ENCODE measurements around the gene PLS3. TPM values are rescaled to one million over a fixed set of nuclear protein-coding genes. Genes with fewer than 3 reads are reported as not detected.
A peak's percentile ranks its signal among the peaks of the same experiment; 100 is the strongest.

PLS3 gene
- total RNA-seq, 3 donors from 2014 or later, result 64.6 to 79.5 (median 69.4) TPM

DNA sequence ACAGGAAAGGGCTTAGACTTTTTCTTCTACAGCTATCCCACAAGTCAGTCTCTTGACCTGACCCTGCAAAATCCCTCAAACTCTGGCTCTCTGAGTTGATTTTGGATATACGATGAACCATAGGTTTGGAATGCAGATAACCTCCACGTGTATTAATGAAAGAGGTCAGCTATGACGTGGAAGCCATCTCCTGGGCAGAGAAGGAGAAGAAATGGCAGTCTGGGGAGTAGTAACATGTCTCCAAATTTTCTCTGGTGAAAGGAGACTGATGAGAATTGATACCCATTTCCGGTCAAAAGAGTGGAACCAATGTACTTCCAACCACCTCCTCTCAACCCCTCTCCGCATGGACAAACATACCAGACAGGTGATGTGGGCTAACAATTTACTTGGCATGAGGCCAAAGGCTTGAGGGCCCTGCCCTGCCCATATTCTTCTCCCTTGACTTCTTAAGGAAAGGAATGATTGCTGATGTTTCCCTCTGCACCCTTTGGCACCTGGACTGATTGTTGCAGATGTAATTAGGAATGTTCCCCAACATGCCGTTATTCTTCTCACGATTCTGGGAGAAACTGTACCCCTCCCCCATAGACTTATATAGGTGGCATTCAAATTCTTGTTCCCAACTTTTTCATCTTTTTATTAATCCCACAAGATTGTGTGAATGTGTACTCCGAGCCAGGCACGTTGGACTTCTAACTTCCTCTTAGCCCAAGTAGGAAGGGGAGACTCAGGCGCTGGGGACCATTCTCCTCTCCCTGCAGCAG, 580 bp upstream of the PLS3 start:
- peak overlapping the region; percentile 87 to 94 for H3K27ac ChIP-seq
- intact Hi-C loops (cut with DNase I; ENCODE audit: low total_unique reads), result no loop called here
- peaks cover 0 to 80% of the 10 kb centered on the region in 2 donors for H3K27me3 ChIP-seq
- peak in 1 of 2 donors; percentile 59 for DNase-seq (ENCODE audit: low spot score in 2 of 2)
- no peaks in the 10 kb centered on the region for H3K9me3 ChIP-seq
- H3K36me3 ChIP-seq, result no peaks in the 10 kb centered on the region
- H3K4me3 ChIP-seq, result peak overlapping the region; percentile 56 to 75 (median 64)
- TF ChIP-seq POLR2AphosphoS5 (IDR thresholded peaks at IDR 0.05) (peak in 1 of 3 donors; percentile 18), POLR2A (IDR thresholded peaks at IDR 0.05) (no peak)
- no peaks in the 10 kb centered on the region for H3K4me1 ChIP-seq

DNA sequence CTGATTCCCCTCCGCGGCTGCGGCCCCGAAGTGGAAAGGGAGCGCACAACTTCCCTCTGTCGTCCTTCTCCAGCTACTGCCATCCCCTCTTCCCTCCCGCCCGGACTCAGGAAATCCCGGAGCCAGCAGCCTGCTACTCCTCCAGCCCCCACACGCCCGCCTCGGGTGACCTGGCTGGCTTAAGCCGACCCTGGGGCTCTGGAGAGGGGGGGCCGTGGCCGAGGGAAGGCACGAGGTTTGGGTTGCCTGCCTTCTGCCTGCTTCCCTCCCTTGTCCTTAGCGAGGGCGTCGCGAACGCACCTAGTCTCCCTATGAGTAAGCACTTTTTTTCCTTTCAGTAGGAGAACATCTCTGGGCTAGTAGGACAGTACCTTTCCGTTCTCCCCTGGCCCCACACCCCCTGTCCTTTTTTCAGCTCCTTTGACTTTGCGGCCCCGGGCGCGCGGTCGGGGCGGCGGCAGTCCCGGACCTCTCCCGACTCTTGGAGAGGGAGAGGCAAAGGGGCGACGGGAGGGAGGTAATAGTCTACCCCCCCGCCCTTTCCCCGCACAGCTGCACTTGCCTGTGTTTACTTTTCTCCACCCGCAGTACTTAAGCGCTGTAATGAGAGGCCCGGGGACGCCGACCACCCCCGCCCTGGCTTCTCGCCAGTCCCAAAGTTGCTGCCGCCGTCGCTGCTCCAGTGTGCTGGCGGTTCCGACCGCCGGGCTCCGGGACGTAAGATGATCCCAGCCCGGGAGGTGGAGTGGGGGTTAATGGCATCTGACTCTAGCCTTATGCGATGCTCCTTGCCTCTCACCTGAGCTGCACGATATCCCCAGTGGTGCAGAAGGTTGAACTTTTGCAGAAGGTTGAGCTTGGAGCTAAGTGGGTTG, 868 bp downstream of the PLS3 start:
- Histone ChIP-seq H3K4me3 (peak overlapping the region; percentile 56 to 75 (median 64)), H3K36me3 (no peaks in the 10 kb centered on the region), H3K27ac (peak overlapping the region; percentile 87 to 94), H3K4me1 (no peaks in the 10 kb centered on the region), H3K27me3 (peaks cover 0 to 68% of the 10 kb centered on the region in 2 donors), H3K9me3 (no peaks in the 10 kb centered on the region)
- intact Hi-C loops (cut with DNase I; ENCODE audit: low total_unique reads), result no loop called here
- DNase-seq (ENCODE audit: low spot score in 2 of 2), result peak in 1 of 2 donors; percentile 39
- TF ChIP-seq, protein P1, sequence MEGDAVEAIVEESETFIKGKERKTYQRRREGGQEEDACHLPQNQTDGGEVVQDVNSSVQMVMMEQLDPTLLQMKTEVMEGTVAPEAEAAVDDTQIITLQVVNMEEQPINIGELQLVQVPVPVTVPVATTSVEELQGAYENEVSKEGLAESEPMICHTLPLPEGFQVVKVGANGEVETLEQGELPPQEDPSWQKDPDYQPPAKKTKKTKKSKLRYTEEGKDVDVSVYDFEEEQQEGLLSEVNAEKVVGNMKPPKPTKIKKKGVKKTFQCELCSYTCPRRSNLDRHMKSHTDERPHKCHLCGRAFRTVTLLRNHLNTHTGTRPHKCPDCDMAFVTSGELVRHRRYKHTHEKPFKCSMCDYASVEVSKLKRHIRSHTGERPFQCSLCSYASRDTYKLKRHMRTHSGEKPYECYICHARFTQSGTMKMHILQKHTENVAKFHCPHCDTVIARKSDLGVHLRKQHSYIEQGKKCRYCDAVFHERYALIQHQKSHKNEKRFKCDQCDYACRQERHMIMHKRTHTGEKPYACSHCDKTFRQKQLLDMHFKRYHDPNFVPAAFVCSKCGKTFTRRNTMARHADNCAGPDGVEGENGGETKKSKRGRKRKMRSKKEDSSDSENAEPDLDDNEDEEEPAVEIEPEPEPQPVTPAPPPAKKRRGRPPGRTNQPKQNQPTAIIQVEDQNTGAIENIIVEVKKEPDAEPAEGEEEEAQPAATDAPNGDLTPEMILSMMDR (IDR thresholded peaks at IDR 0.05), result no peak
- peak in 1 of 3 donors; percentile 21 for TF ChIP-seq POLR2AphosphoS5 (IDR thresholded peaks at IDR 0.05)

DNA sequence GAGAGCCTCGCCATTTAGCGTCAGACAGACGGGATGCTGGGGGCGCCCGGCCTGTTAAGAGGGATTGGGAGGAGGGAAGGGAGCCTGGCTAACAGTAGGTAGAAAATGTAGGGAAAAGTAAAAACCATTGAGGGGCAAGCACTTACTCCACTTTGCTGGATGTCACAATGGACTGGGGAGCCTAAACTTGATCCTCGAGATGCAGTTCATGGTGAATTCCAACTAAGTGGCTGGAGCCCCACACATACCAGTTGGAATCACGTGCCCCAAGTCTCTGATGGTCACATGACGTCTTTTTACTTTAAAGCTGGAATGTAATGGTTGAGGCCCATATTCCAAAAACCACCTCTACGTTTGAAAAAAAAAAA, 1.5 kb downstream of the PLS3 start:
- TF ChIP-seq POLR2AphosphoS5 (IDR thresholded peaks at IDR 0.05) (no peak), POLR2A (IDR thresholded peaks at IDR 0.05) (no peak)
- TF ChIP-seq, protein P1 (IDR thresholded peaks at IDR 0.05), result no peak
- intact Hi-C loops (cut with DNase I; ENCODE audit: low total_unique reads), result no loop called here
- H3K27me3 ChIP-seq, result peaks cover 0 to 66% of the 10 kb centered on the region in 2 donors
- H3K4me3 ChIP-seq, result peak overlapping the region; percentile 56 to 75 (median 64)
- H3K36me3 ChIP-seq, result no peaks in the 10 kb centered on the region
- no peaks in the 10 kb centered on the region for H3K9me3 ChIP-seq
- no peaks in the 10 kb centered on the region for H3K4me1 ChIP-seq
- peak overlapping the region; percentile 87 to 94 for H3K27ac ChIP-seq
- no peak for DNase-seq (ENCODE audit: low spot score in 2 of 2)

DNA sequence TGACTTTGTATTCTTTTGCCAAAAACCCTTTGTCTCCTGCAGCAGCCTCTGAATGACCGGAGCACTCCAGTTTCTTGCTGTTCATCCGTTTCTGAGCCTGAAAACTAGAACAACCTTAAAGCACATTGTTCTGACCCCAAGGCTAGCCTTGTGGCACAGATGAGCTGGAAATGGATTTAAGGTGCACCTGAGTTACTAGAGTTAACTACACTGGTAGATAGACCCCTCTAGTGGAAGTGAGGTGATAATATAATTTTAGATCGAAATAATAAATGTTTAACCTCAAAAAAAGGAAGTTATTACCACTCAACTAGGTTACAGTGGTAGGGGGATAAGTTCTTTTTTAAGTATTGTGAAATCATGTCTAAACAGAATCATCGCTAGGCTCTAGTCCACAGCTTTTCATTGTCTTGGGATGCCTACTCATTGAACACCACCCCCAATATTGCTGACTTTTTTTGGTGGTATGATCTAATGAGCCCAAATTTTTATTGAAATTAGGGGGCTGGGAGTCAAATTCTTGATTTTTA, 2.7 kb downstream of the PLS3 start:
- peaks cover 0 to 56% of the 10 kb centered on the region in 2 donors for H3K27me3 ChIP-seq
- TF ChIP-seq, protein P1 (IDR thresholded peaks at IDR 0.05), result no peak
- TF ChIP-seq POLR2AphosphoS5 (IDR thresholded peaks at IDR 0.05) (no peak), POLR2A (IDR thresholded peaks at IDR 0.05) (no peak)
- no peak overlapping the region for H3K4me3 ChIP-seq
- no peak for DNase-seq (ENCODE audit: low spot score in 2 of 2)
- no peaks in the 10 kb centered on the region for H3K9me3 ChIP-seq
- H3K36me3 ChIP-seq, result no peaks in the 10 kb centered on the region
- no peaks in the 10 kb centered on the region for H3K4me1 ChIP-seq
- intact Hi-C loops (cut with DNase I; ENCODE audit: low total_unique reads), result no loop called here
- peak overlapping the region; percentile 11 to 52 for H3K27ac ChIP-seq

DNA sequence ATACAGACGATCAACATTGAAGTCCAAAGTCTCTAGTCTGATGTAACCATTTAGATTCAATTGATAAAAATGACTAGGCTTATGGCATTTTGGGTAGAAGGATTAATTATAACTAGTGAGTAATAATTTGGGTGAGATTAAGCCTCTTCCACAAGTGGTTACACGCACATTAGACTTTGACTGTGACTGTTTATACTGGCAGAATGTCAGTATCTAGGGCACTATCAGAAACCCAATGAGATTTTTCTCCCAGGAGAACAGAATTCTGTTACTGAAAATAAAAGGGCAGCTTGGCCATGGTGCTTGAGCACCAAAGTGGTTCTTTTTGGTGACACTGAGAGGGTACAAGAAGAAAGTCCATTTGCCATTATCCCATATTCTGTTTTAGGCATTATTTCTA, 3.3 kb downstream of the PLS3 start:
- Histone ChIP-seq H3K27me3 (peaks cover 0 to 53% of the 10 kb centered on the region in 2 donors), H3K36me3 (no peaks in the 10 kb centered on the region), H3K27ac (peak overlapping the region; percentile 11), H3K4me3 (no peak overlapping the region), H3K9me3 (no peaks in the 10 kb centered on the region), H3K4me1 (no peaks in the 10 kb centered on the region)
- TF ChIP-seq POLR2A (IDR thresholded peaks at IDR 0.05), result no peak
- no peak for TF ChIP-seq POLR2AphosphoS5 (IDR thresholded peaks at IDR 0.05)
- TF ChIP-seq, protein P1 (IDR thresholded peaks at IDR 0.05), result no peak
- intact Hi-C loops (cut with DNase I; ENCODE audit: low total_unique reads), result no loop called here
- no peak for DNase-seq (ENCODE audit: low spot score in 2 of 2)

Data from breast epithelium (tissue), 4 donors.